GM12801 (cell line): Measurements from ENCODE around the gene PFKP.

ENCODE experiments used
- TF ChIP-seq, protein P1 (sequence below): IDR thresholded peaks from one replicate; pipeline ENCODE4 v1.5.1; 2011; ENCODE audit warnings: control low read depth; ENCODE audit not compliant: insufficient read length; ENCODE audit errors: extremely low read depth

Gene PFKP

DNA sequence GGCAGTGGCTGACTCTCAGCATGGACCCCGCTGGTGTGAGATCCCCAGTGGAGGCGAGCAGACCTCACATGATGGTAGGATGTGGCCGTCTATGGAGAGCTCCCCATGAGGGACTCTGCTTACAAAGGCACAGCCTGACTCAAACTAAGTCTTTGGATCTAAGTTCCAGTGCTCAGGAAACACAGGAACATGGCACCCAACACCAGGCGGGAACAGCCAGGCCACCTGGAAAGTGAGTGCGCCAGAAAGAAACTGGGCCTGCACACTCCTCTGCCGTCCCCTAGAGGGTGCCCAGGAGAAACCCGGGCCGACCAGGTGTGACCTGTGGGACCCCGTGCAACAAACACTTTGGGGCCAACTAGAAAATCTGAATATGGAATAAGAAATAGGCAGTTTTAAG lies 95.2 kb downstream of the PFKP start:
- TF ChIP-seq, protein P1, sequence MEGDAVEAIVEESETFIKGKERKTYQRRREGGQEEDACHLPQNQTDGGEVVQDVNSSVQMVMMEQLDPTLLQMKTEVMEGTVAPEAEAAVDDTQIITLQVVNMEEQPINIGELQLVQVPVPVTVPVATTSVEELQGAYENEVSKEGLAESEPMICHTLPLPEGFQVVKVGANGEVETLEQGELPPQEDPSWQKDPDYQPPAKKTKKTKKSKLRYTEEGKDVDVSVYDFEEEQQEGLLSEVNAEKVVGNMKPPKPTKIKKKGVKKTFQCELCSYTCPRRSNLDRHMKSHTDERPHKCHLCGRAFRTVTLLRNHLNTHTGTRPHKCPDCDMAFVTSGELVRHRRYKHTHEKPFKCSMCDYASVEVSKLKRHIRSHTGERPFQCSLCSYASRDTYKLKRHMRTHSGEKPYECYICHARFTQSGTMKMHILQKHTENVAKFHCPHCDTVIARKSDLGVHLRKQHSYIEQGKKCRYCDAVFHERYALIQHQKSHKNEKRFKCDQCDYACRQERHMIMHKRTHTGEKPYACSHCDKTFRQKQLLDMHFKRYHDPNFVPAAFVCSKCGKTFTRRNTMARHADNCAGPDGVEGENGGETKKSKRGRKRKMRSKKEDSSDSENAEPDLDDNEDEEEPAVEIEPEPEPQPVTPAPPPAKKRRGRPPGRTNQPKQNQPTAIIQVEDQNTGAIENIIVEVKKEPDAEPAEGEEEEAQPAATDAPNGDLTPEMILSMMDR, result no peak

- TF ChIP-seq, protein P1, result no peak
These were observed 96.5 kb downstream of the PFKP start for GRCh38 chr10:3163879-3164278.

- TF ChIP-seq, protein P1, result no peak
These were observed 97.8 kb downstream of the PFKP start for GRCh38 chr10:3165196-3165595.

- TF ChIP-seq, protein P1, result no peak
These were observed 99.3 kb downstream of the PFKP start for GRCh38 chr10:3166496-3167290.

- TF ChIP-seq, protein P1, result no peak
These were observed 100.4 kb downstream of the PFKP start for GRCh38 chr10:3167611-3168330.

DNA sequence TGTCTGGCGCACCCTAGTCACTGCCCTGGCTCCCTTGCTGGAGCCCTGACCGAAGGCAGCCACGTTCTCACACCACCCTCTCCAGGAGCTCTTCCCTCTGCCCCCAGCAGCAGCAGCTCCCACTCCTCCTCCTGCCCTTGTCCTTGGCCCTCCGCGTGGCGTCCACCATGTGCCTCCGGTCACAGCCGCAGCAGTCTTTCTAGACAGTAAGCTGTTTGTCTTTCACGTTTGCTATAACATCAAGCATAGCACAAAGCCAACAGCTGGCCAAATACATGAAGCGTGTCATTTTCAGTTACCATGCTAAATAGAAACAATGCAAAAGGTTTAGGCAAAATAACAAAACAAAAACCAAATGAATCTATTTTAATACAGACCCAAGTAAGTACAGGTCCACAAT lies 101.9 kb downstream of the PFKP start:
- TF ChIP-seq, protein P1, result no peak

- TF ChIP-seq, protein P1, result no peak
These were observed 102.3 kb downstream of the PFKP start for GRCh38 chr10:3169673-3170072.
